ENCODE measurements around the gene PBX3. TPM values are rescaled to one million over a fixed set of nuclear protein-coding genes. Genes with fewer than 3 reads are reported as not detected.

PBX3 gene
- polyA plus RNA-seq, 1 experiment = 37.6 TPM

GRCh38 chr9:125831054-125831453, 83.9 kb downstream of the PBX3 start:
- DNase-seq (ENCODE audit: low read depth, low spot score) = no peak
- H3K27me3 ChIP-seq (ENCODE audit: control insufficient read depth, insufficient read depth, low read length) = no peaks in the 10 kb centered on the region
- H3K27ac ChIP-seq (ENCODE audit: low read depth, low read length) = no peak overlapping the region
- ChIA-PET CTCF (no interaction called here), POLR2A (no interaction called here)
- TF ChIP-seq CTCF (IDR thresholded peaks at IDR 0.05; ENCODE audit: low read depth, low read length) = no peak
- H3K4me3 ChIP-seq (ENCODE audit: low read depth, low read length) = no peak overlapping the region
- H3K9me3 ChIP-seq (ENCODE audit: control insufficient read depth, insufficient read depth, low read length) = no peaks in the 10 kb centered on the region

- ChIA-PET CTCF (no interaction called here), POLR2A (no interaction called here)
- H3K27ac ChIP-seq (ENCODE audit: low read depth, low read length) = no peak overlapping the region
- no peak overlapping the region for H3K4me3 ChIP-seq (ENCODE audit: low read depth, low read length)
- H3K27me3 ChIP-seq (ENCODE audit: control insufficient read depth, insufficient read depth, low read length) = no peaks in the 10 kb centered on the region
- no peak for DNase-seq (ENCODE audit: low read depth, low spot score)
- no peak for TF ChIP-seq CTCF (IDR thresholded peaks at IDR 0.05; ENCODE audit: low read depth, low read length)
- no peaks in the 10 kb centered on the region for H3K9me3 ChIP-seq (ENCODE audit: control insufficient read depth, insufficient read depth, low read length)
These were observed 84.4 kb downstream of the PBX3 start for GRCh38 chr9:125831616-125832015.

- H3K27ac ChIP-seq (ENCODE audit: low read depth, low read length) = no peak overlapping the region
- no peak for DNase-seq (ENCODE audit: low read depth, low spot score)
- CTCF ChIA-PET = no interaction called here
These were observed 88.5 kb downstream of the PBX3 start for GRCh38 chr9:125835655-125836054.

GRCh38 chr9:125839317-125839716, 92.1 kb downstream of the PBX3 start:
- Histone ChIP-seq H3K27me3 (ENCODE audit: control insufficient read depth, insufficient read depth, low read length) (no peaks in the 10 kb centered on the region), H3K9me3 (ENCODE audit: control insufficient read depth, insufficient read depth, low read length) (no peaks in the 10 kb centered on the region), H3K4me3 (ENCODE audit: low read depth, low read length) (no peak overlapping the region), H3K27ac (ENCODE audit: low read depth, low read length) (no peak overlapping the region)
- no peak for DNase-seq (ENCODE audit: low read depth, low spot score)
- ChIA-PET POLR2A (no interaction called here), CTCF (no interaction called here)
- TF ChIP-seq CTCF (IDR thresholded peaks at IDR 0.05; ENCODE audit: low read depth, low read length) = no peak

More at GRCh38 chr9:125835655-125836054, 88.5 kb downstream of the PBX3 start:
- POLR2A ChIA-PET = no interaction called here
- TF ChIP-seq CTCF (IDR thresholded peaks at IDR 0.05; ENCODE audit: low read depth, low read length) = no peak
- Histone ChIP-seq H3K27me3 (ENCODE audit: control insufficient read depth, insufficient read depth, low read length) (no peaks in the 10 kb centered on the region), H3K4me3 (ENCODE audit: low read depth, low read length) (no peak overlapping the region), H3K9me3 (ENCODE audit: control insufficient read depth, insufficient read depth, low read length) (no peaks in the 10 kb centered on the region)

GRCh38 chr9:125841444-125841843, 94.3 kb downstream of the PBX3 start:
- ChIA-PET POLR2A (no interaction called here), CTCF (no interaction called here)
- TF ChIP-seq CTCF (IDR thresholded peaks at IDR 0.05; ENCODE audit: low read depth, low read length) = no peak
- Histone ChIP-seq H3K27ac (ENCODE audit: low read depth, low read length) (no peak overlapping the region), H3K9me3 (ENCODE audit: control insufficient read depth, insufficient read depth, low read length) (no peaks in the 10 kb centered on the region), H3K4me3 (ENCODE audit: low read depth, low read length) (no peak overlapping the region), H3K27me3 (ENCODE audit: control insufficient read depth, insufficient read depth, low read length) (no peaks in the 10 kb centered on the region)
- no peak for DNase-seq (ENCODE audit: low read depth, low spot score)

All from AG04450 (cell line).